Measurements from ENCODE around the gene SPDEF. TPM values are rescaled to one million over a fixed set of nuclear protein-coding genes. Genes with fewer than 3 reads are reported as not detected.

The SPDEF gene
- total and polyA plus RNA-seq, 2 donors (not counting 1 experiment from before 2014, with no cell fraction given), result 0.10 TPM; not detected in 1

GRCh38 chr6:34524499-34524898 is 31.6 kb downstream of the SPDEF start:
- H3K36me3 ChIP-seq (replicated peaks in 1 of 2; ENCODE audit: control extremely low read depth in 1 of 2, control insufficient read depth in 1 of 2, extremely low read depth in 1 of 2, insufficient read depth in 2 of 2, low read length in 1 of 2), result no peaks in the 10 kb centered on the region
- H3K9me3 Mint-ChIP-seq (ENCODE audit: insufficient read depth), result no peaks in the 10 kb centered on the region
- H3K27ac ChIP-seq (ENCODE audit: low read length in 2 of 2), result no peak overlapping the region
- peaks cover 15% of the 10 kb centered on the region for H3K4me1 Mint-ChIP-seq
- no peaks in the 10 kb centered on the region for H3K9me3 ChIP-seq (ENCODE audit: control extremely low read depth in 1 of 3, control insufficient read depth in 2 of 3, insufficient read depth in 1 of 3, low read length in 2 of 3)
- no peak overlapping the region for H3K4me3 Mint-ChIP-seq
- DNase-seq (no peak), ATAC-seq (ENCODE audit: low read depth) (no peak)
- peaks cover 13 to 20% of the 10 kb centered on the region in 2 donors for H3K4me1 ChIP-seq (ENCODE audit: control insufficient read depth in 2 of 2, insufficient read depth in 2 of 2, low read length in 2 of 2)
- no peaks in the 10 kb centered on the region for H4K20me1 ChIP-seq (ENCODE audit: control insufficient read depth, insufficient read depth, low read length, poor library complexity, severe bottlenecking)
- H3K9ac ChIP-seq (ENCODE audit: low read length), result no peak overlapping the region
- no peak overlapping the region for H3K4me2 ChIP-seq (replicated peaks; ENCODE audit: low read depth, low read length, poor library complexity, severe bottlenecking)
- no peaks in the 10 kb centered on the region for H3K79me2 ChIP-seq (ENCODE audit: control insufficient read depth, insufficient read depth, low read length)
- no peak overlapping the region for H3K27ac Mint-ChIP-seq
- no peaks in the 10 kb centered on the region for H3K27me3 Mint-ChIP-seq
- ChIA-PET CTCF (no interaction called here), POLR2A (no interaction called here)
- intact Hi-C loops (cut with micrococcal nuclease), result loop anchor here (10.0 kb wide), 1 partner anchor 340 kb away; no protein-coding TSS in a partner anchor
- TF ChIP-seq EZH2 (IDR thresholded peaks at IDR 0.05; ENCODE audit: borderline replicate concordance, insufficient read depth, low read depth, low read length, poor library complexity, severe bottlenecking), result no peak
- no peak for TF ChIP-seq CTCF (IDR thresholded peaks at IDR 0.05)
- no peak overlapping the region for H2AFZ ChIP-seq (ENCODE audit: insufficient read depth, low read depth, low read length, poor library complexity, severe bottlenecking)
- H3K27me3 ChIP-seq (replicated peaks in 1 of 4; ENCODE audit: control extremely low read depth in 1 of 4, control insufficient read depth in 3 of 4, insufficient read depth in 4 of 4, low read length in 3 of 4), result no peaks in the 10 kb centered on the region
- WGBS (ENCODE audit: insufficient coverage), result 100% methylated on average over 1 of the region's 5 CpGs
- H3K4me3 ChIP-seq (ENCODE audit: control extremely low read depth in 1 of 5, extremely low read depth in 1 of 5, insufficient read depth in 1 of 5, low read depth in 2 of 5, low read length in 4 of 5), result no peak overlapping the region

- Histone ChIP-seq H3K27ac (ENCODE audit: low read length in 2 of 2) (no peak overlapping the region), H3K79me2 (ENCODE audit: control insufficient read depth, insufficient read depth, low read length) (no peaks in the 10 kb centered on the region), H3K9me3 (ENCODE audit: control extremely low read depth in 1 of 3, control insufficient read depth in 2 of 3, insufficient read depth in 1 of 3, low read length in 2 of 3) (no peaks in the 10 kb centered on the region), H4K20me1 (ENCODE audit: control insufficient read depth, insufficient read depth, low read length, poor library complexity, severe bottlenecking) (no peaks in the 10 kb centered on the region), H3K4me2 (replicated peaks; ENCODE audit: low read depth, low read length, poor library complexity, severe bottlenecking) (no peak overlapping the region), H2AFZ (ENCODE audit: insufficient read depth, low read depth, low read length, poor library complexity, severe bottlenecking) (no peak overlapping the region), H3K4me1 (ENCODE audit: control insufficient read depth in 2 of 2, insufficient read depth in 2 of 2, low read length in 2 of 2) (peaks cover 13 to 20% of the 10 kb centered on the region in 2 donors), H3K4me3 (ENCODE audit: control extremely low read depth in 1 of 5, extremely low read depth in 1 of 5, insufficient read depth in 1 of 5, low read depth in 2 of 5, low read length in 4 of 5) (no peak overlapping the region), H3K9ac (ENCODE audit: low read length) (no peak overlapping the region), H3K36me3 (replicated peaks in 1 of 2; ENCODE audit: control extremely low read depth in 1 of 2, control insufficient read depth in 1 of 2, extremely low read depth in 1 of 2, insufficient read depth in 2 of 2, low read length in 1 of 2) (no peaks in the 10 kb centered on the region), H3K27me3 (replicated peaks in 1 of 4; ENCODE audit: control extremely low read depth in 1 of 4, control insufficient read depth in 3 of 4, insufficient read depth in 4 of 4, low read length in 3 of 4) (no peaks in the 10 kb centered on the region)
- 94% methylated on average over 7 of the region's 8 CpGs for WGBS (ENCODE audit: insufficient coverage)
- CTCF ChIA-PET, result interaction anchor here (0.6 to 1.3 kb wide), 2 partner anchors 28 to 86 kb away, joined by 4 to 5 read pairs; no protein-coding TSS in a partner anchor
- Mint-ChIP-seq H3K4me3 (no peak overlapping the region), H3K27me3 (no peaks in the 10 kb centered on the region), H3K4me1 (peaks cover 15% of the 10 kb centered on the region), H3K9me3 (ENCODE audit: insufficient read depth) (no peaks in the 10 kb centered on the region), H3K27ac (no peak overlapping the region)
- ATAC-seq (ENCODE audit: low read depth) (no peak), DNase-seq (no peak)
- POLR2A ChIA-PET, result interaction anchor here (0.6 kb wide), 1 partner anchor 130 kb away, joined by 5 read pairs; no protein-coding TSS in a partner anchor
- intact Hi-C loops (cut with micrococcal nuclease), result loop anchor here (10.0 kb wide), 1 partner anchor 339 kb away; no protein-coding TSS in a partner anchor
- TF ChIP-seq CTCF (IDR thresholded peaks at IDR 0.05), result no peak
- TF ChIP-seq EZH2 (IDR thresholded peaks at IDR 0.05; ENCODE audit: borderline replicate concordance, insufficient read depth, low read depth, low read length, poor library complexity, severe bottlenecking), result no peak
Measured at GRCh38 chr6:34523441-34524206, 32.5 kb downstream of the SPDEF start.

Data from B cell (primary cell).